AG09309 (cell line): ENCODE data around the gene CCDC175.

Source experiments
- DNase-seq: peaks from one replicate; pipeline ENCODE4 v3.0.0-alpha.2; 2010; ENCODE audit warnings: low read depth
- H3K4me3 ChIP-seq: 2 replicates; pipeline ENCODE4 v1.5.1; 2011; ENCODE audit warnings: mild to moderate bottlenecking, low read depth, low read length, moderate library complexity; ENCODE audit not compliant: control insufficient read depth
- TF ChIP-seq, protein P1 (sequence below): IDR thresholded peaks from 2 replicates; pipeline ENCODE4 v1.5.1; 2011; ENCODE audit warnings: mild to moderate bottlenecking, low read depth, low read length, inconsistent platforms; ENCODE audit not compliant: insufficient read depth, control insufficient read depth; ENCODE audit errors: missing control alignments

Gene CCDC175

DNA sequence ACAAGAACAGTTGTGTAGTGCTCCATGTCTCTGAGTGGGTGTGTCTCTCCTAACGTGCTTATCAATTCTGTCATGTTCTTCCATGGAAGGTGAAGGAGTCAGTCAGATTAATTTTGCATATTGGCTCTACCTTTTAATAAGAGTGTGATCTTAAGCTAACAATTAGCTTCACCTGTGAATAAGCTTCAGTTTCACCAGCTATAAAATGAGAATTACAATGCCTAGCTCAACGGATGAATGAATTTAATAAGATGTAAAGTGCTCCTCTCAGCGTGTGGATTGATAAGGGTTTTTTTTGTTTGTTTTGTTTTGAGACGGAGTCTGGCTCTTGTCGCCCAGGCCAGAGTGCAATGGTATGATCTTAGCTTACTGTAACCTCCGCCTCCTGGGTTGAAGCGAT is 32.7 kb downstream of the CCDC175 start:
- TF ChIP-seq, protein P1, sequence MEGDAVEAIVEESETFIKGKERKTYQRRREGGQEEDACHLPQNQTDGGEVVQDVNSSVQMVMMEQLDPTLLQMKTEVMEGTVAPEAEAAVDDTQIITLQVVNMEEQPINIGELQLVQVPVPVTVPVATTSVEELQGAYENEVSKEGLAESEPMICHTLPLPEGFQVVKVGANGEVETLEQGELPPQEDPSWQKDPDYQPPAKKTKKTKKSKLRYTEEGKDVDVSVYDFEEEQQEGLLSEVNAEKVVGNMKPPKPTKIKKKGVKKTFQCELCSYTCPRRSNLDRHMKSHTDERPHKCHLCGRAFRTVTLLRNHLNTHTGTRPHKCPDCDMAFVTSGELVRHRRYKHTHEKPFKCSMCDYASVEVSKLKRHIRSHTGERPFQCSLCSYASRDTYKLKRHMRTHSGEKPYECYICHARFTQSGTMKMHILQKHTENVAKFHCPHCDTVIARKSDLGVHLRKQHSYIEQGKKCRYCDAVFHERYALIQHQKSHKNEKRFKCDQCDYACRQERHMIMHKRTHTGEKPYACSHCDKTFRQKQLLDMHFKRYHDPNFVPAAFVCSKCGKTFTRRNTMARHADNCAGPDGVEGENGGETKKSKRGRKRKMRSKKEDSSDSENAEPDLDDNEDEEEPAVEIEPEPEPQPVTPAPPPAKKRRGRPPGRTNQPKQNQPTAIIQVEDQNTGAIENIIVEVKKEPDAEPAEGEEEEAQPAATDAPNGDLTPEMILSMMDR, result no peak
- no peak overlapping the region for H3K4me3 ChIP-seq
- no peak for DNase-seq

DNA sequence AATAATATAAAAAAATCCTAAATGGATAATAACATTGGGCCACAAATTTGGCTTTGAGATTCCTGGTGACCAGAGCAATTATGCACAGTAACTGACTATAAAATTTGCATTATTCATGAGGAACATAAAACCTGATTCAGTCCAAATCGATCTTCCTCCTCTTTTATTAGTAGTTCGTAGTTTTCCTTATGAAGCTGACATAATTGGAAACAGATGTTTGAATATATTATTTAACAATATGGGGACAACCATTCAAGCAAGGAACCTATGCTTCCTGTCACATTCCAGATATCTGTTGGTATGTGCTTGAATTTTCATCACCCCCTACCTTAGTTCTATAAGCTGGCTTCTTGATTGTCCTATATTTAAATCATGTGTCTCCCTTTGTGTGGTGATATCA is 34.9 kb downstream of the CCDC175 start:
- H3K4me3 ChIP-seq, result no peak overlapping the region
- TF ChIP-seq, protein P1, result no peak

DNA sequence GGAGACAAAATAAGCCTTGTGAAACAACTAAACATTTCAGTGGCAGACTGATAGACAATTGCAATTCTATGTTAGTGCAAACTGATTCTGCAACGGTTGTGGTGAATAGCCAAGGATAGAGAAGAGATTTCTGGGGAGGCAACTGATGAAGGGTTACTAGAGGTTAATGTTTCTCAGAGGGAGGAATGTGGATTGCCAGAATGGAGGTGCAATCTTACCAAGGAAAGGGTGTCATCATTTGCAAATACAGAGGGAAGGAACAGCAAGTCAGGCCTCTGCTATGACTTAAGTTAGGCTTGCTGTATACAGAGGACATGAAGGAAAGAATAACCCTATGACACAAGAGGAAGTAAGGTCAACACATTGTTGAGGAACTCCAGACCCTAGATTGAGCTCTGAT is 35.8 kb downstream of the CCDC175 start:
- no peak for DNase-seq
- H3K4me3 ChIP-seq, result no peak overlapping the region
- TF ChIP-seq, protein P1, result no peak

More for the DNA sequence above, 34.9 kb downstream of the CCDC175 start:
- DNase-seq, result no peak

DNA sequence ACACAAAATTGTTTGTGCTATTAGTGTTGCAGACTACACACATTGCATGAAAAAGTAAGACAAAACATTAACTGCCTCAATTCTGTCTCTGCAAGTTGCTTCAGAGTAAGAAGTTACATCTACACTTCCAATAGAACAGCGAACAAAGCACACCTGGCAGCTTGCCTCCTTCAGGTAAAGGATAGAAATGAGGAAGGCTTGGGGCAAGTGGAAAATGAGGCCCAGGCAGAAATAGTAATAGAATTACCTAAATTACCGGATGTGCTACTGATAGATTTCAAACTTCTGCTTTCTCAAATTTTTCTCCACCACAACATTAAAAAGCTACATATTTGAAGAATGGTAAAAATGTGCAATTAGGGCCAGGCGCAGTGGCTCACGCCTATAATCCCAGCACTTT is 37.7 kb downstream of the CCDC175 start:
- TF ChIP-seq, protein P1, result no peak
- DNase-seq, result no peak
- H3K4me3 ChIP-seq, result no peak overlapping the region

DNA sequence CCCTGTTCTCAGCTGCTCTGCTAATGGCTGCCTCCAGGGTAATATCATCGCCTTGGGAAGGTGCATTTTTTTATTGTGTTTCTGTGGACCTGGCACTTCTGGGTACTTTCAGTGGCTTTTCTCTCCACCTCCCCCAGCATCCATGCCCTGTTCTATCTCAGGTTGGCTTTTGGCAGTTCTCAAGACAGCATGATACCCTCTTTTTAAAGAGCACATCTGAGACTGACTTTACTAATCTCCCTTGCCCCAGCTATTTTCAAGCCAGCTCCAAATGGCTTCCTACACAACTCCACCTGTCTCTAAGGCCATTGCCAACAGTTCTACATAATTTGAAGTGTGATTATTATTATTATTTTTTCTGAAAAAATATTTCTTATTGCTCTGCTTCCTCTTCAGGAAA is 39.1 kb downstream of the CCDC175 start:
- no peak for DNase-seq
- TF ChIP-seq, protein P1, result no peak
- no peak overlapping the region for H3K4me3 ChIP-seq

DNA sequence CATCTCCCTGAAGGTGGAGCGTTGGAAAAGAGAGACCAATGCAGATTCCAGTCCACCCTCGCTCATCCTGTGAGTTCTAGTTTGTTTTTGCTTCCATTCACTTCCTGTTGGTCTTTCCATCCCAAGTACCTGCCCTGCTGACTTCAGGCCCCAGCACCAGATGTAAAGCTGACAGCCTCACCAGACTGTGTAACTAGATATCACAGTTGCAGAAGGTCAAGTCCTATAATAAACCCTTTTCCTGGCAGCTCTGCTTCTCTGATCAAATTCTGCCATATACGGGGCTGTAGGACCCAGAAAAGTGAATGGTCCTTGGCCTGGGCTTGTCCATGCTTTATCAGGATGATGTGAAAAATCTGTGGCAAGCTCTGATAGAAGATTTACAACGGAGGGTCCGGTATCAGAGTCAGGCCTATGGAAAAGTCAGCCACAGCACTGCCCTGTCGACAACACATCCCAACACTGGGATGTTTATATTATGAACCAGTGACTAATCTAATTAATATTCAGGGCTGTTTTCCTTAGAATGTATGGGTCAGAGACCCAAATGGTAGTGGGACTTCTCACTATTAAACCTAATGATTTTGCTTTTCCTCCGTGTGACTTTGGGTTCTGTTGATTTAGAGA is 42.1 kb downstream of the CCDC175 start:
- no peak for DNase-seq
- TF ChIP-seq, protein P1, result no peak
- no peak overlapping the region for H3K4me3 ChIP-seq
